Measurements from ENCODE around the gene TP53I3.

TP53I3 gene

GRCh38 chr2:24077879-24078278 is 6.8 kb downstream of the TP53I3 start:
- no peak for DNase-seq (ENCODE audit: low spot score)
- TF ChIP-seq, protein P1, sequence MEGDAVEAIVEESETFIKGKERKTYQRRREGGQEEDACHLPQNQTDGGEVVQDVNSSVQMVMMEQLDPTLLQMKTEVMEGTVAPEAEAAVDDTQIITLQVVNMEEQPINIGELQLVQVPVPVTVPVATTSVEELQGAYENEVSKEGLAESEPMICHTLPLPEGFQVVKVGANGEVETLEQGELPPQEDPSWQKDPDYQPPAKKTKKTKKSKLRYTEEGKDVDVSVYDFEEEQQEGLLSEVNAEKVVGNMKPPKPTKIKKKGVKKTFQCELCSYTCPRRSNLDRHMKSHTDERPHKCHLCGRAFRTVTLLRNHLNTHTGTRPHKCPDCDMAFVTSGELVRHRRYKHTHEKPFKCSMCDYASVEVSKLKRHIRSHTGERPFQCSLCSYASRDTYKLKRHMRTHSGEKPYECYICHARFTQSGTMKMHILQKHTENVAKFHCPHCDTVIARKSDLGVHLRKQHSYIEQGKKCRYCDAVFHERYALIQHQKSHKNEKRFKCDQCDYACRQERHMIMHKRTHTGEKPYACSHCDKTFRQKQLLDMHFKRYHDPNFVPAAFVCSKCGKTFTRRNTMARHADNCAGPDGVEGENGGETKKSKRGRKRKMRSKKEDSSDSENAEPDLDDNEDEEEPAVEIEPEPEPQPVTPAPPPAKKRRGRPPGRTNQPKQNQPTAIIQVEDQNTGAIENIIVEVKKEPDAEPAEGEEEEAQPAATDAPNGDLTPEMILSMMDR (IDR thresholded peaks at IDR 0.05; ENCODE audit: extremely low read depth, missing control alignments) = no peak

DNA sequence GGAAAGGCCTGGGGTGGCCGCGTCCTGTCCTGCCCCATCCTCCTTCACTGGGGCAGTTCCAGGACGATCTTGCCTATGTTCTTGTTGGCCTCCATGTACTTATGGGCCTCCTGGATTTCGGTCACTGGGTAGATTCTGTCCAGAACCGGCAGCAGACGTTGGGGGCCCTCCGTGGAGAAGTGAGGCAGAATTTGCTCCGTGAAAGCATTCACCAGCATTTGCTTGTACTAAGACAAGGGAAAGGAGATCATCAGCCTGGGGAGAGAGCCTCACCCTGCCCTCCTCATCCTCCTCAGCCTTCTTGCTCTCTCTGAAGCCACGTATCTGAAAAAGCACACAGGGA is 7.1 kb downstream of the TP53I3 start:
- no peak for DNase-seq (ENCODE audit: low spot score)
- TF ChIP-seq, protein P1 (IDR thresholded peaks at IDR 0.05; ENCODE audit: extremely low read depth, missing control alignments) = no peak

DNA sequence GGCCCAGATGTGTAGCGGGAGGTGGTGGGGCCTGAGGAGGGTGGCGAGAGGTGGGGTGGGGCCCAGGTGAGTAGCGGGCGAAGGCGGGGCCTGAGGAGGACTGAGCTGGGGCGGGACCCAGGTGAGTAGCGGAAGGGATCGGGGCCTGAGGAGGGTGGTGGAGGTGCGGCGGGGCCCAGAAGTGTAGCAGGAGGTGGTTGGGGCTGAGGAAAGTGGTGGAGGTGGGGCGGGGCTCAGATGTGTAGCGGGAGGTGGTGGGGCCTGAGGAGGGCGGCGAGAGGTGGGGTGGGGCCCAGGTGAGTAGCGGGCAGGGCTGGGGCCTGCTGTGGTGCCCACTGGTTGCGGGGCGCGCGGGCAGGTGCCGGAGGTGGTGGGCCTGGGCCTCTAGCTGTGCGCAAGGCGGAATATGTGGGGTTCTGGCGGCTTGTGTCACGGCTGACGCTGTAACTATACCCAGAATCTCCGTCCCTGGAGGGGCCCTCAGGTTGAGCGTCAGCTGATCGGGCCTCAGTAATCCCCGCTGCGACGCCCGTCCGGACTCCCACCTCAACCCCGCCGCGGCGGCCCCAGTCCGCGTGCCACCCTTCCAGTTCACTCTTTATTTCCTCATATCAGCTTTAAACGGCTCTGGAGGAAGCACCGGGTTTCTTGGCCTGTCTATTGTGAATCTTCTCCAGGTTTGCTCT is 7.6 kb downstream of the TP53I3 start:
- TF ChIP-seq, protein P1 (IDR thresholded peaks at IDR 0.05; ENCODE audit: extremely low read depth, missing control alignments) = no peak
- DNase-seq (ENCODE audit: low spot score) = no peak

- TF ChIP-seq, protein P1 (IDR thresholded peaks at IDR 0.05; ENCODE audit: extremely low read depth, missing control alignments) = no peak
- DNase-seq (ENCODE audit: low spot score) = peak; percentile 94
Observed at GRCh38 chr2:24075915-24076848, 8.5 kb downstream of the TP53I3 start, which contains the start of gene SF3B6. Gene SF3B6, minus strand, starts transcription at chr2:24076326. Its CDS starts 97 bp downstream, at chr2:24076229.

GRCh38 chr2:24075259-24075658 is 9.4 kb downstream of the TP53I3 start:
- TF ChIP-seq, protein P1 (IDR thresholded peaks at IDR 0.05; ENCODE audit: extremely low read depth, missing control alignments) = no peak
- DNase-seq (ENCODE audit: low spot score) = no peak

DNA sequence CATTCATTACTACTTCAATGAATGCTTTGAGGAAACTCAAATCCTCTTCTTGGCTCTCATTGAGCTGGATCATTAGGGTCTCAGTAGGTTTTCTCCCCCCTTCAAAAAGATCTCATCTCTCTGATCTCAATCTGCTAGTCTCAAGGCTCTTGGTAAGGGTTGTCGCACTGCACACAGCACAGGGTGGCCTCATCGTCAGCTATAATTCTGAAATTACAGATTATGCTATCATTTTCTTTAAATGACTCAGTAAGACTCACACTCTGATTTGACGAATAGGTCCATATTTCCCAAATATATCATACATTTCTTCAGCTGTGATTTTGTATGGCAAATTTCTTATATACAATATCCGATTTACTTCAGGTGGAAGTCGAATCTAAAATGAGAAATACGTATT is 10.8 kb downstream of the TP53I3 start:
- no peak for DNase-seq (ENCODE audit: low spot score)
- TF ChIP-seq, protein P1 (IDR thresholded peaks at IDR 0.05; ENCODE audit: extremely low read depth, missing control alignments) = no peak

- no peak for DNase-seq (ENCODE audit: low spot score)
- TF ChIP-seq, protein P1 (IDR thresholded peaks at IDR 0.05; ENCODE audit: extremely low read depth, missing control alignments) = no peak
Observed at GRCh38 chr2:24072259-24072658, 12.4 kb downstream of the TP53I3 start.

Data from GM20000 (cell line).